ENCODE measurements around the gene ACSBG1.

ACSBG1 gene

GRCh38 chr15:78170848-78171773, 63.3 kb downstream of the ACSBG1 start:
- TF ChIP-seq CTCF (IDR thresholded peaks at IDR 0.05): no peak
- Histone ChIP-seq H3K27ac (no peak overlapping the region), H3K4me3 (no peak overlapping the region)
- DNase-seq (ENCODE audit: low spot score): no peak

- TF ChIP-seq CTCF (IDR thresholded peaks at IDR 0.05): no peak
- DNase-seq (ENCODE audit: low spot score): no peak
- no peak overlapping the region for H3K27ac ChIP-seq
- no peak overlapping the region for H3K4me3 ChIP-seq
Observed at GRCh38 chr15:78168608-78169007, 65.8 kb downstream of the ACSBG1 start.

- TF ChIP-seq CTCF (IDR thresholded peaks at IDR 0.05): no peak
- Histone ChIP-seq H3K27ac (no peak overlapping the region), H3K4me3 (no peak overlapping the region)
- no peak for DNase-seq (ENCODE audit: low spot score)
Observed at GRCh38 chr15:78167227-78167888, 67.0 kb downstream of the ACSBG1 start.

GRCh38 chr15:78164010-78164409, 70.4 kb downstream of the ACSBG1 start:
- DNase-seq (ENCODE audit: low spot score): no peak
- TF ChIP-seq CTCF (IDR thresholded peaks at IDR 0.05): no peak
- no peak overlapping the region for H3K4me3 ChIP-seq
- H3K27ac ChIP-seq: no peak overlapping the region

- no peak for TF ChIP-seq CTCF (IDR thresholded peaks at IDR 0.05)
- Histone ChIP-seq H3K27ac (no peak overlapping the region), H3K4me3 (no peak overlapping the region)
- no peak for DNase-seq (ENCODE audit: low spot score)
Observed at GRCh38 chr15:78162038-78162437, 72.3 kb downstream of the ACSBG1 start.

- no peak for DNase-seq (ENCODE audit: low spot score)
- no peak for TF ChIP-seq CTCF (IDR thresholded peaks at IDR 0.05)
- no peak overlapping the region for H3K4me3 ChIP-seq
- no peak overlapping the region for H3K27ac ChIP-seq
Observed at GRCh38 chr15:78159395-78159794, 75.0 kb downstream of the ACSBG1 start.

Data from coronary artery (tissue), 2 donors.